GM23338 (cell line): ENCODE results near the gene MTOR.

Experiments
- CTCF ChIP-seq, 2 experiments: fragments of 200-600 bp in 1 of 2; sonication (generic) in 1 of 2; conservative IDR thresholded peaks; 2 replicates each; pipeline versions ENCODE4 v1.5.1 to v1.6.1; 2016 to 2017; ENCODE audit warnings: antibody characterized with exemption in 2 of 2, low read depth in 2 of 2, mild to moderate bottlenecking in 2 of 2, moderate library complexity in 1 of 2
- ETS1 ChIP-seq: IDR thresholded peaks from 2 replicates; pipeline ENCODE4 v1.6.1; 2016; ENCODE audit warnings: antibody characterized with exemption

GRCh38 chr1:11138952-11139351, 123.4 kb downstream of the MTOR start:
- no peak for TF ChIP-seq ETS1
- TF ChIP-seq CTCF (conservative IDR thresholded peaks at IDR 0.05; ENCODE audit: low read depth in 2 of 2): no peak
